ENCODE measurements around the gene UBE2L5.

UBE2L5 gene

GRCh38 chr13:30406779-30407416, 15.4 kb upstream of the UBE2L5 start:
- H3K27ac ChIP-seq: no peak overlapping the region
- TF ChIP-seq, protein P1, sequence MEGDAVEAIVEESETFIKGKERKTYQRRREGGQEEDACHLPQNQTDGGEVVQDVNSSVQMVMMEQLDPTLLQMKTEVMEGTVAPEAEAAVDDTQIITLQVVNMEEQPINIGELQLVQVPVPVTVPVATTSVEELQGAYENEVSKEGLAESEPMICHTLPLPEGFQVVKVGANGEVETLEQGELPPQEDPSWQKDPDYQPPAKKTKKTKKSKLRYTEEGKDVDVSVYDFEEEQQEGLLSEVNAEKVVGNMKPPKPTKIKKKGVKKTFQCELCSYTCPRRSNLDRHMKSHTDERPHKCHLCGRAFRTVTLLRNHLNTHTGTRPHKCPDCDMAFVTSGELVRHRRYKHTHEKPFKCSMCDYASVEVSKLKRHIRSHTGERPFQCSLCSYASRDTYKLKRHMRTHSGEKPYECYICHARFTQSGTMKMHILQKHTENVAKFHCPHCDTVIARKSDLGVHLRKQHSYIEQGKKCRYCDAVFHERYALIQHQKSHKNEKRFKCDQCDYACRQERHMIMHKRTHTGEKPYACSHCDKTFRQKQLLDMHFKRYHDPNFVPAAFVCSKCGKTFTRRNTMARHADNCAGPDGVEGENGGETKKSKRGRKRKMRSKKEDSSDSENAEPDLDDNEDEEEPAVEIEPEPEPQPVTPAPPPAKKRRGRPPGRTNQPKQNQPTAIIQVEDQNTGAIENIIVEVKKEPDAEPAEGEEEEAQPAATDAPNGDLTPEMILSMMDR (conservative IDR thresholded peaks at IDR 0.05): no peak
- no peak for TF ChIP-seq ZFX (IDR thresholded peaks at IDR 0.05)

- TF ChIP-seq ZFX (IDR thresholded peaks at IDR 0.05): no peak
- TF ChIP-seq, protein P1 (conservative IDR thresholded peaks at IDR 0.05): peak; percentile 83
- peak overlapping the region; percentile 18 for H3K27ac ChIP-seq
Observed at GRCh38 chr13:30408319-30409101, 13.8 kb upstream of the UBE2L5 start.

DNA sequence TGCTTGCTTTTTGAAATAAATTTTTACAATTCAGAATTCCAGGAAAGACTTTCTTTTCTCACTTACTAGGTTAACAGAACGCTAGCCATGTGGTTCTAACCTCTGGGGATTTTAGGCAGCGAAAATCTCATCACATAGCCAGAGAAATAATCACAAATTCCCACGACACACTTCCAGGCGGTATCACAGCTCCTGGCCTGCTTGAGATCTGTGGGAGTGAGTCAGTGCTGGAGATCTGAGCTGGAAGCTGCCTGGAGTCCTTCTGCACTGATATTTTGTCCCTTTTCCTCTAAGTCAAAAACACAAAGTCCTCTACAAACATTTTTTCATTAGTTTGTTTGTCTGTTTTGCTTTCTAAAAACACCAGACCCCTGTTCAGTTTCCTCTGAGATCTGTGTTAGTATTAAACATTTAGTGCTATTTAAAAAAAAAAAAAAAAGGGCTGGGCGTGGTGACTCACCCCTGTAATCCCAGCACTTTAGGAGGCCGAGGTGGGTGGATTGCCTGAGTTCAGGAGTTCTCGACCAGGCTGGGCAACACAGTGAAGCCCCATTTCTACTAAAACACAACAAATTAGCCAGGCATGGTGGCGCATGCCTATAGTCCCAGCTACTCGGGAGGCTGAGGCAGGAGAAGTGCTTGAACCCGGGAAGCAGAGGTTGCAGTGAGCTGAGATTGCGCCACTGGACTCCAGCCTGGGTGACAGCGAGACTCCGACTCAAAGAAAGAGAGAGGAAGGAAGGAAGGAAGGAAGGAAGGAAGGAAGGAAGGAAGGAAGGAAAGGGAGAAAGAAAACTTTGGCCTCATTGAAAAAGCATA, 12.2 kb upstream of the UBE2L5 start:
- H3K27ac ChIP-seq: no peak overlapping the region
- TF ChIP-seq, protein P1 (conservative IDR thresholded peaks at IDR 0.05): no peak
- no peak for TF ChIP-seq ZFX (IDR thresholded peaks at IDR 0.05)

- no peak overlapping the region for H3K27ac ChIP-seq
- TF ChIP-seq ZFX (IDR thresholded peaks at IDR 0.05): no peak
- TF ChIP-seq, protein P1 (conservative IDR thresholded peaks at IDR 0.05): no peak
Observed at GRCh38 chr13:30410705-30411125, 11.6 kb upstream of the UBE2L5 start.

- TF ChIP-seq, protein P1 (conservative IDR thresholded peaks at IDR 0.05): no peak
- no peak for TF ChIP-seq ZFX (IDR thresholded peaks at IDR 0.05)
- H3K27ac ChIP-seq: no peak overlapping the region
Observed at GRCh38 chr13:30412346-30412745, 9.9 kb upstream of the UBE2L5 start.

DNA sequence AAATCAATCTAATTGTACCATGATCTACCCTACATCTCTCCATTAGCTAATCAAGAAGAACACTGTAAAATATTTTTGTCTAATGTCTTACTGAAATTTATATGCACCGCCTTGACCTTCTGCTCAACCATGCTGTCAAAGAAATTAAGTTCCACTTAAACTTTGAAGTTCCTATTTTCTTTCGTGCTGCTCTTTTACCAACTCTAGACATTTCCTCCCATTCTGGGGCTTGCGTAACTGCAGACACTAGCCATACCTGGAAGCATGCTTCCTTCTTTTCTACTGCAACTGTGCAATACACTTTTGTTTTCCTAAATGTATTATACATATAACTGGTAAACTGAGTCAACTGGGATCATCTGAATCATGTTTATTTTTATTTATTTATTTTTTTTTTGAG, 8.5 kb upstream of the UBE2L5 start:
- H3K27ac ChIP-seq: no peak overlapping the region
- TF ChIP-seq ZFX (IDR thresholded peaks at IDR 0.05): no peak
- TF ChIP-seq, protein P1 (conservative IDR thresholded peaks at IDR 0.05): no peak
